NCI-H1694 (cell line): ENCODE results near the gene QRICH1.

Experiments used
- DNase-seq: peaks from one replicate; lab custom pipeline; 2025; lab: John Stamatoyannopoulos, UW

The QRICH1 gene

GRCh38 chr3:48997714-48998637 lies 95.9 kb downstream of the QRICH1 start:
- DNase-seq = no peak

GRCh38 chr3:48997102-48997635 lies 96.7 kb downstream of the QRICH1 start:
- DNase-seq = no peak

- no peak for DNase-seq
Measured at GRCh38 chr3:48996640-48997039, 97.2 kb downstream of the QRICH1 start.

- DNase-seq = no peak
Measured at GRCh38 chr3:48993834-48994233, 100.0 kb downstream of the QRICH1 start.

- DNase-seq = no peak
Measured at GRCh38 chr3:48991851-48992545, 101.9 kb downstream of the QRICH1 start.

GRCh38 chr3:48990636-48991469 lies 103.0 kb downstream of the QRICH1 start:
- no peak for DNase-seq

- no peak for DNase-seq
Measured at GRCh38 chr3:48989796-48990635, 103.9 kb downstream of the QRICH1 start, which contains the start of gene P4HTM. Gene P4HTM, plus strand, starts transcription at chr3:48990241. Its CDS starts 16 bp downstream, at chr3:48990257.

- no peak for DNase-seq
Measured at GRCh38 chr3:48989126-48989795, 104.6 kb downstream of the QRICH1 start.

GRCh38 chr3:48985831-48986376 lies 108.0 kb downstream of the QRICH1 start:
- DNase-seq = no peak

- DNase-seq = no peak
Measured at GRCh38 chr3:48984663-48985062, 109.2 kb downstream of the QRICH1 start.

GRCh38 chr3:48983096-48983495 lies 110.8 kb downstream of the QRICH1 start:
- no peak for DNase-seq

- no peak for DNase-seq
Measured at GRCh38 chr3:48982686-48983085, 111.2 kb downstream of the QRICH1 start.

GRCh38 chr3:48982016-48982415 lies 111.9 kb downstream of the QRICH1 start:
- no peak for DNase-seq

- no peak for DNase-seq
Measured at GRCh38 chr3:48980295-48980694, 113.6 kb downstream of the QRICH1 start.
